Measurements from ENCODE around the gene MIPOL1. TPM values are rescaled to one million over a fixed set of nuclear protein-coding genes. Genes with fewer than 3 reads are reported as not detected.

Gene MIPOL1
- total RNA-seq, 1 donor: 14.7 TPM

- TF ChIP-seq CTCF (IDR thresholded peaks at IDR 0.05; ENCODE audit: insufficient read depth, low read depth, low read length): no peak
- H3K4me3 ChIP-seq (ENCODE audit: low read depth, low read length): no peak overlapping the region
- DNase-seq (ENCODE audit: low read depth): no peak
Measured at GRCh38 chr14:37241198-37241597, 43.5 kb downstream of the MIPOL1 start.

- peak; percentile 68 for TF ChIP-seq CTCF (IDR thresholded peaks at IDR 0.05; ENCODE audit: insufficient read depth, low read depth, low read length)
- peak; percentile 64 for DNase-seq (ENCODE audit: low read depth)
- H3K4me3 ChIP-seq (ENCODE audit: low read depth, low read length): no peak overlapping the region
Measured at GRCh38 chr14:37246427-37246829, 48.7 kb downstream of the MIPOL1 start.

GRCh38 chr14:37247791-37248461 is 50.2 kb downstream of the MIPOL1 start:
- no peak overlapping the region for H3K4me3 ChIP-seq (ENCODE audit: low read depth, low read length)
- TF ChIP-seq CTCF (IDR thresholded peaks at IDR 0.05; ENCODE audit: insufficient read depth, low read depth, low read length): no peak
- no peak for DNase-seq (ENCODE audit: low read depth)

- DNase-seq (ENCODE audit: low read depth): no peak
- TF ChIP-seq CTCF (IDR thresholded peaks at IDR 0.05; ENCODE audit: insufficient read depth, low read depth, low read length): no peak
- no peak overlapping the region for H3K4me3 ChIP-seq (ENCODE audit: low read depth, low read length)
Measured at GRCh38 chr14:37251775-37252174, 54.0 kb downstream of the MIPOL1 start.

GRCh38 chr14:37252434-37252833 is 54.7 kb downstream of the MIPOL1 start:
- DNase-seq (ENCODE audit: low read depth): no peak
- TF ChIP-seq CTCF (IDR thresholded peaks at IDR 0.05; ENCODE audit: insufficient read depth, low read depth, low read length): no peak
- H3K4me3 ChIP-seq (ENCODE audit: low read depth, low read length): no peak overlapping the region

- no peak overlapping the region for H3K4me3 ChIP-seq (ENCODE audit: low read depth, low read length)
- TF ChIP-seq CTCF (IDR thresholded peaks at IDR 0.05; ENCODE audit: insufficient read depth, low read depth, low read length): no peak
- peak; percentile 40 for DNase-seq (ENCODE audit: low read depth)
Measured at GRCh38 chr14:37253905-37254304, 56.2 kb downstream of the MIPOL1 start.

GRCh38 chr14:37254411-37254947 is 56.7 kb downstream of the MIPOL1 start:
- no peak for DNase-seq (ENCODE audit: low read depth)
- H3K4me3 ChIP-seq (ENCODE audit: low read depth, low read length): no peak overlapping the region
- no peak for TF ChIP-seq CTCF (IDR thresholded peaks at IDR 0.05; ENCODE audit: insufficient read depth, low read depth, low read length)

All from fibroblast of villous mesenchyme (primary cell).